ENCODE measurements around the gene SCGN.

GRCh38 chr6:25641377-25641776 is 10.6 kb upstream of the SCGN start:
- no peak for TF ChIP-seq CTCF (IDR thresholded peaks at IDR 0.05)
- TF ChIP-seq POLR2A (IDR thresholded peaks at IDR 0.05): no peak

All from esophagus squamous epithelium (tissue), 4 donors.